ENCODE results near the gene SMG6. TPM values are rescaled to one million over a fixed set of nuclear protein-coding genes. Genes with fewer than 3 reads are reported as not detected.

Gene SMG6
- total RNA-seq, 1 experiment from 2014 or later, result 25.6 TPM

- H3K4me1 Mint-ChIP-seq, result peaks cover 37% of the 10 kb centered on the region
- H3K4me3 Mint-ChIP-seq, result no peak overlapping the region
- CTCF ChIA-PET, result interaction anchor here (2.1 kb wide), 1 partner anchor 42 kb away, joined by 5 read pairs; no protein-coding TSS in a partner anchor
- DNase-seq (ENCODE audit: low spot score), result no peak
- no peak for ATAC-seq
- no peak for TF ChIP-seq KAT7 (CRISPR knock-in tag; IDR thresholded peaks at IDR 0.05; ENCODE audit: borderline replicate concordance)
- TF ChIP-seq CDX4 (CRISPR knock-in tag; IDR thresholded peaks at IDR 0.05; ENCODE audit: borderline replicate concordance), result no peak
- no peak for TF ChIP-seq NR1H2 (CRISPR knock-in tag; IDR thresholded peaks at IDR 0.05)
- no peak for TF ChIP-seq FOXP1 (CRISPR knock-in tag; IDR thresholded peaks at IDR 0.05; ENCODE audit: borderline replicate concordance)
- TF ChIP-seq, protein P1, sequence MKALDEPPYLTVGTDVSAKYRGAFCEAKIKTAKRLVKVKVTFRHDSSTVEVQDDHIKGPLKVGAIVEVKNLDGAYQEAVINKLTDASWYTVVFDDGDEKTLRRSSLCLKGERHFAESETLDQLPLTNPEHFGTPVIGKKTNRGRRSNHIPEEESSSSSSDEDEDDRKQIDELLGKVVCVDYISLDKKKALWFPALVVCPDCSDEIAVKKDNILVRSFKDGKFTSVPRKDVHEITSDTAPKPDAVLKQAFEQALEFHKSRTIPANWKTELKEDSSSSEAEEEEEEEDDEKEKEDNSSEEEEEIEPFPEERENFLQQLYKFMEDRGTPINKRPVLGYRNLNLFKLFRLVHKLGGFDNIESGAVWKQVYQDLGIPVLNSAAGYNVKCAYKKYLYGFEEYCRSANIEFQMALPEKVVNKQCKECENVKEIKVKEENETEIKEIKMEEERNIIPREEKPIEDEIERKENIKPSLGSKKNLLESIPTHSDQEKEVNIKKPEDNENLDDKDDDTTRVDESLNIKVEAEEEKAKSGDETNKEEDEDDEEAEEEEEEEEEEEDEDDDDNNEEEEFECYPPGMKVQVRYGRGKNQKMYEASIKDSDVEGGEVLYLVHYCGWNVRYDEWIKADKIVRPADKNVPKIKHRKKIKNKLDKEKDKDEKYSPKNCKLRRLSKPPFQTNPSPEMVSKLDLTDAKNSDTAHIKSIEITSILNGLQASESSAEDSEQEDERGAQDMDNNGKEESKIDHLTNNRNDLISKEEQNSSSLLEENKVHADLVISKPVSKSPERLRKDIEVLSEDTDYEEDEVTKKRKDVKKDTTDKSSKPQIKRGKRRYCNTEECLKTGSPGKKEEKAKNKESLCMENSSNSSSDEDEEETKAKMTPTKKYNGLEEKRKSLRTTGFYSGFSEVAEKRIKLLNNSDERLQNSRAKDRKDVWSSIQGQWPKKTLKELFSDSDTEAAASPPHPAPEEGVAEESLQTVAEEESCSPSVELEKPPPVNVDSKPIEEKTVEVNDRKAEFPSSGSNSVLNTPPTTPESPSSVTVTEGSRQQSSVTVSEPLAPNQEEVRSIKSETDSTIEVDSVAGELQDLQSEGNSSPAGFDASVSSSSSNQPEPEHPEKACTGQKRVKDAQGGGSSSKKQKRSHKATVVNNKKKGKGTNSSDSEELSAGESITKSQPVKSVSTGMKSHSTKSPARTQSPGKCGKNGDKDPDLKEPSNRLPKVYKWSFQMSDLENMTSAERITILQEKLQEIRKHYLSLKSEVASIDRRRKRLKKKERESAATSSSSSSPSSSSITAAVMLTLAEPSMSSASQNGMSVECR (CRISPR knock-in tag; IDR thresholded peaks at IDR 0.05; ENCODE audit: borderline replicate concordance), result no peak
- no peak for TF ChIP-seq PRDM15 (CRISPR knock-in tag; IDR thresholded peaks at IDR 0.05)
- no peak for TF ChIP-seq IRF2 (CRISPR knock-in tag; IDR thresholded peaks at IDR 0.05; ENCODE audit: borderline replicate concordance, low read depth)
- TF ChIP-seq PRRX2 (CRISPR knock-in tag; IDR thresholded peaks at IDR 0.05), result no peak
- TF ChIP-seq JAZF1 (CRISPR knock-in tag; IDR thresholded peaks at IDR 0.05), result no peak
- TF ChIP-seq MLX (CRISPR knock-in tag; IDR thresholded peaks at IDR 0.05), result no peak
- TF ChIP-seq CBFB (CRISPR knock-in tag; IDR thresholded peaks at IDR 0.05; ENCODE audit: low read depth), result no peak
- H3K27ac Mint-ChIP-seq, result no peak overlapping the region; the same call in 1 of the 2 replicates
- POLR2A ChIA-PET, result no interaction called here
- H3K27me3 Mint-ChIP-seq (ENCODE audit: low read depth), result no peaks in the 10 kb centered on the region
- no peaks in the 10 kb centered on the region for H3K9me3 Mint-ChIP-seq
- H3K36me3 Mint-ChIP-seq, result no peaks in the 10 kb centered on the region
These were observed 91.8 kb downstream of the SMG6 start for GRCh38 chr17:2211661-2212399.

DNA sequence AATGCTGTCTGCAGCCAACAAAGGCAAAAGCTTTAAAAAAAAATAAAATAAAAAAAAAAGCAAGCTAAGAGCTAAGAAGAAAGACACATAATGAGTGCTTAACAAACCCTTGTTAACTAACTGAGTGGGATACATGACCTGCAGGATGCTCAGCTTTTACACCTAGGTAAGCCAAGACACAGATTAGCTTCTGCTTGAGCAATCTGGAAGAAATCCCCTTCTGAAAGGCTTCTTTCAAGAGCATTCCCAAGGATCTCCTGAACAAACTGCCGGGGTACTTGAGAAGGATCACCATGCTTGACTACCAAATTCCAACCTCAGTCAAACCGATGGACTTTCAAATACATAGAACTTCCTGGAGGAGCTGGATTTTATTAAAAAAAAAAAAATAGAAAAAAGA, 92.9 kb downstream of the SMG6 start:
- CTCF ChIA-PET, result interaction anchor here (0.6 to 2.1 kb wide), 4 partner anchors 12 to 40 kb away, joined by 3 to 5 read pairs (median 4); no protein-coding TSS in a partner anchor
- ATAC-seq, result no peak
- TF ChIP-seq ZNF416 (CRISPR knock-in tag; IDR thresholded peaks at IDR 0.05), result no peak
- TF ChIP-seq SP1 (CRISPR knock-in tag; conservative IDR thresholded peaks at IDR 0.05), result no peak
- TF ChIP-seq ELF4 (CRISPR knock-in tag; IDR thresholded peaks at IDR 0.05; ENCODE audit: low read depth), result no peak
- TF ChIP-seq, protein P2, sequence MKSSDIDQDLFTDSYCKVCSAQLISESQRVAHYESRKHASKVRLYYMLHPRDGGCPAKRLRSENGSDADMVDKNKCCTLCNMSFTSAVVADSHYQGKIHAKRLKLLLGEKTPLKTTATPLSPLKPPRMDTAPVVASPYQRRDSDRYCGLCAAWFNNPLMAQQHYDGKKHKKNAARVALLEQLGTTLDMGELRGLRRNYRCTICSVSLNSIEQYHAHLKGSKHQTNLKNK (CRISPR knock-in tag; IDR thresholded peaks at IDR 0.05), result no peak
- no peak for TF ChIP-seq MYBL2 (CRISPR knock-in tag; IDR thresholded peaks at IDR 0.05)
- TF ChIP-seq NFYB (CRISPR knock-in tag; conservative IDR thresholded peaks at IDR 0.05; ENCODE audit: low read depth), result no peak
- TF ChIP-seq MLX (CRISPR knock-in tag; IDR thresholded peaks at IDR 0.05), result no peak
- TF ChIP-seq GRHL2 (CRISPR knock-in tag; IDR thresholded peaks at IDR 0.05; ENCODE audit: insufficient replicate concordance, severe bottlenecking), result no peak
- no peak for TF ChIP-seq MXD4 (CRISPR knock-in tag; IDR thresholded peaks at IDR 0.05; ENCODE audit: borderline replicate concordance)

More for the DNA sequence above, 92.9 kb downstream of the SMG6 start:
- POLR2A ChIA-PET, result interaction anchor here (0.7 kb wide), 1 partner anchor 140 kb away, joined by 5 read pairs; no protein-coding TSS in a partner anchor
- Mint-ChIP-seq H3K27me3 (ENCODE audit: low read depth) (no peaks in the 10 kb centered on the region), H3K4me1 (peaks cover 28% of the 10 kb centered on the region), H3K4me3 (no peak overlapping the region), H3K36me3 (no peaks in the 10 kb centered on the region), H3K9me3 (no peaks in the 10 kb centered on the region), H3K27ac (no peak overlapping the region)
- DNase-seq (ENCODE audit: low spot score), result no peak

Data from WTC11 (cell line).